Vagina (tissue), 2 donors: ENCODE data around the gene FBXL4.

Source experiments
- POLR2A ChIP-seq, 2 donors: fragments of 450-650 bp; IDR thresholded peaks; one replicate each; pipeline ENCODE4 v1.6.1; 2017; ENCODE audit warnings: antibody characterized with exemption in 2 of 2, mild to moderate bottlenecking in 2 of 2, moderate library complexity in 2 of 2
- POLR2AphosphoS5 ChIP-seq, 2 donors: sonication (generic); formaldehyde crosslinking; IDR thresholded peaks; one replicate each; pipeline ENCODE4 v1.9.0; 2017; ENCODE audit warnings: antibody characterized with exemption in 2 of 2, mild to moderate bottlenecking in 2 of 2, low read depth in 1 of 2; ENCODE audit not compliant: insufficient read depth in 1 of 2
- TF ChIP-seq, protein P1 (sequence below), 3 experiments: fragments of 450-650 bp in 2 of 3; fragments of 200-600 bp in 1 of 3; sonication (generic) in 1 of 3; IDR thresholded peaks; one replicate each; pipeline ENCODE4 v1.5.1; 2017 to 2019; ENCODE audit warnings: antibody characterized with exemption in 3 of 3, mild to moderate bottlenecking in 2 of 3, moderate library complexity in 2 of 3

DNA sequence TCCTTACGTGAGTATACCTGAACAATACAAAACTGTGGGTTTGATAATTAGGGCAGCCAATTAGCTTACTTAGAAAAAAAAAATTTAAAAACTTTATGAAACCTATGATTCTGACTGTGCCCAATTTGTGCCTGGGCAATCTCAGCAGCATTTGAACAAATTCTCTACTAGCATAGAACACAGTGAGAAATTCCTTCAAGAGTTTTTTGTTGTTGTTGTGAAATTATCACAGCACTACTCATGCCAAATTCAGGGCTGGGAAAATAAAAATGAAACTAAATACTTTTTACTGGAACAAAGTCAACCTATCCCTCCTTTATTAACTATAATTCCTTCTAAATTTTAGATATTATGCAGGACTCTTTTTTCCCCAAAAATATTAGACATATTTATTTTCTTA lies 70.5 kb downstream of the FBXL4 start:
- TF ChIP-seq POLR2AphosphoS5 (IDR thresholded peaks at IDR 0.05; ENCODE audit: insufficient read depth in 1 of 2, low read depth in 1 of 2): no peak
- TF ChIP-seq, protein P1, sequence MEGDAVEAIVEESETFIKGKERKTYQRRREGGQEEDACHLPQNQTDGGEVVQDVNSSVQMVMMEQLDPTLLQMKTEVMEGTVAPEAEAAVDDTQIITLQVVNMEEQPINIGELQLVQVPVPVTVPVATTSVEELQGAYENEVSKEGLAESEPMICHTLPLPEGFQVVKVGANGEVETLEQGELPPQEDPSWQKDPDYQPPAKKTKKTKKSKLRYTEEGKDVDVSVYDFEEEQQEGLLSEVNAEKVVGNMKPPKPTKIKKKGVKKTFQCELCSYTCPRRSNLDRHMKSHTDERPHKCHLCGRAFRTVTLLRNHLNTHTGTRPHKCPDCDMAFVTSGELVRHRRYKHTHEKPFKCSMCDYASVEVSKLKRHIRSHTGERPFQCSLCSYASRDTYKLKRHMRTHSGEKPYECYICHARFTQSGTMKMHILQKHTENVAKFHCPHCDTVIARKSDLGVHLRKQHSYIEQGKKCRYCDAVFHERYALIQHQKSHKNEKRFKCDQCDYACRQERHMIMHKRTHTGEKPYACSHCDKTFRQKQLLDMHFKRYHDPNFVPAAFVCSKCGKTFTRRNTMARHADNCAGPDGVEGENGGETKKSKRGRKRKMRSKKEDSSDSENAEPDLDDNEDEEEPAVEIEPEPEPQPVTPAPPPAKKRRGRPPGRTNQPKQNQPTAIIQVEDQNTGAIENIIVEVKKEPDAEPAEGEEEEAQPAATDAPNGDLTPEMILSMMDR (IDR thresholded peaks at IDR 0.05): no peak
- TF ChIP-seq POLR2A (IDR thresholded peaks at IDR 0.05): no peak
